OCI-LY1 (cell line): ENCODE data around the gene ERP44.

Source experiments
- H2AFZ ChIP-seq: fragments of 200-600 bp; sonication (generic), shearing (Covaris generic); 2 replicates; pipeline ENCODE4 v1.6.0; 2014; ENCODE audit warnings: antibody characterized with exemption, mild to moderate bottlenecking, low read length
- H3F3A ChIP-seq: fragments of 200-600 bp; sonication (generic), shearing (Covaris generic); 2 replicates; pipeline ENCODE4 v1.6.0; 2014; ENCODE audit warnings: mild to moderate bottlenecking, antibody characterized with exemption, low read length, moderate library complexity; ENCODE audit not compliant: insufficient read depth
- H3K27ac ChIP-seq: fragments of 200-600 bp; sonication (generic); 2 replicates; pipeline ENCODE4 v1.5.1; 2014; ENCODE audit warnings: low read length, mixed run types, mild to moderate bottlenecking, low read depth; ENCODE audit not compliant: poor library complexity, severe bottlenecking
- H3K27me3 ChIP-seq: fragments of 200-600 bp; sonication (generic); 2 replicates; pipeline ENCODE4 v1.6.0; 2014; ENCODE audit warnings: antibody characterized with exemption, mild to moderate bottlenecking, low read length, moderate library complexity; ENCODE audit not compliant: insufficient read depth
- H3K36me3 ChIP-seq: fragments of 200-600 bp; sonication (generic); 2 replicates; pipeline ENCODE4 v1.6.1; 2014; ENCODE audit warnings: mild to moderate bottlenecking, antibody characterized with exemption, low read length, moderate library complexity, mixed read lengths; ENCODE audit not compliant: insufficient read depth
- H3K4me1 ChIP-seq: fragments of 200-600 bp; sonication (generic); 2 replicates; pipeline ENCODE4 v1.5.1; 2014; ENCODE audit warnings: mild to moderate bottlenecking, low read length, moderate library complexity; ENCODE audit not compliant: insufficient read depth, severe bottlenecking
- H3K4me2 ChIP-seq: fragments of 200-600 bp; sonication (generic), shearing (Covaris generic); 2 replicates; pipeline ENCODE4 v1.6.1; 2014; ENCODE audit warnings: low read length
- H3K4me3 ChIP-seq: fragments of 200-600 bp; sonication (generic); 2 replicates; pipeline ENCODE4 v1.5.1; 2014; ENCODE audit warnings: low read length, low read depth, mild to moderate bottlenecking, mixed read lengths; ENCODE audit not compliant: poor library complexity, severe bottlenecking
- H3K79me2 ChIP-seq: fragments of 200-600 bp; shearing (Covaris generic); 2 replicates; pipeline ENCODE4 v1.6.1; 2016; ENCODE audit warnings: mixed run types, low read length, mixed read lengths; ENCODE audit not compliant: insufficient read depth
- H3K9ac ChIP-seq: fragments of 200-600 bp; sonication (generic), shearing (Covaris generic); 2 replicates; pipeline ENCODE4 v1.6.1; 2014; ENCODE audit warnings: mild to moderate bottlenecking, low read length, mixed read lengths
- H3K9me2 ChIP-seq: fragments of 200-600 bp; sonication (generic), shearing (Covaris generic); 2 replicates; pipeline ENCODE4 v1.6.1; 2014; ENCODE audit warnings: low read depth, mild to moderate bottlenecking, low read length, mixed read lengths
- H3K9me3 ChIP-seq: fragments of 200-600 bp; shearing (Covaris generic); 2 replicates; pipeline ENCODE4 v1.6.1; 2014; ENCODE audit warnings: low read length, mixed read lengths
- H4K20me1 ChIP-seq: fragments of 200-600 bp; sonication (generic), shearing (Covaris generic); 2 replicates; pipeline ENCODE4 v1.6.0; 2016; ENCODE audit warnings: mild to moderate bottlenecking, low read length; ENCODE audit not compliant: insufficient read depth
- EZH2 ChIP-seq: fragments of 200-600 bp; sonication (generic), shearing (Covaris generic); IDR thresholded peaks from 2 replicates; pipeline ENCODE4 v1.8.0; 2017; ENCODE audit warnings: borderline replicate concordance, mixed run types, mild to moderate bottlenecking, antibody characterized with exemption, low read length, moderate library complexity, mixed read lengths
- TF ChIP-seq, protein P1 (sequence below): fragments of 200-600 bp; sonication (generic), shearing (Covaris generic); IDR thresholded peaks from 2 replicates; pipeline ENCODE4 v1.5.1; 2017; ENCODE audit warnings: mild to moderate bottlenecking, antibody characterized with exemption, low read length, moderate library complexity, mixed read lengths

The ERP44 gene

DNA sequence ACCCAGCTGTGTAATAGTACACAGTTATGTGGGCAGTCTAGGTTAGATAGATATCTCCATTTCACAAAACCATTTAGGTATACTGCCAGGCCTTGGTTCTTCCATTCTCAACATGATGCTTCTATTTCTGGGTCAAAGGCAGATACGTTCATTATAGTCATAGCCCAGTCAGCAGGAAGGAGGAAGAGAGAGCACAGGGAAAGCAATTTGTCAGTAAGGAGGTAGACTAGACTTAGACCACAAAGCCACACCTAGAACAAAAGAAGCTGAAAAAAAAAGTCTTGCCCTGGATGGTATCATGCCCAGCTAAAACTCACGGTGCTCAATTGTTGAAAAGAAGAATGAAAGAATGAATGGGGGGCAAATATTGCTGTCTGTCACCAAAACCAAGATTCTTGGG, 7.8 kb upstream of the ERP44 start:
- Histone ChIP-seq H3K9ac (no peak overlapping the region), H3K9me2 (no peaks in the 10 kb centered on the region), H3K4me1 (no peaks in the 10 kb centered on the region), H3K4me3 (no peak overlapping the region), H3K9me3 (no peaks in the 10 kb centered on the region), H3K79me2 (peaks cover 5% of the 10 kb centered on the region; the same call in 1 of the 2 replicates), H3K27me3 (no peaks in the 10 kb centered on the region), H3K27ac (no peak overlapping the region), H3K4me2 (no peak overlapping the region), H4K20me1 (no peaks in the 10 kb centered on the region), H2AFZ (no peak overlapping the region), H3F3A (no peaks in the 10 kb centered on the region), H3K36me3 (peaks cover 66% of the 10 kb centered on the region)
- TF ChIP-seq EZH2: no peak
- TF ChIP-seq, protein P1, sequence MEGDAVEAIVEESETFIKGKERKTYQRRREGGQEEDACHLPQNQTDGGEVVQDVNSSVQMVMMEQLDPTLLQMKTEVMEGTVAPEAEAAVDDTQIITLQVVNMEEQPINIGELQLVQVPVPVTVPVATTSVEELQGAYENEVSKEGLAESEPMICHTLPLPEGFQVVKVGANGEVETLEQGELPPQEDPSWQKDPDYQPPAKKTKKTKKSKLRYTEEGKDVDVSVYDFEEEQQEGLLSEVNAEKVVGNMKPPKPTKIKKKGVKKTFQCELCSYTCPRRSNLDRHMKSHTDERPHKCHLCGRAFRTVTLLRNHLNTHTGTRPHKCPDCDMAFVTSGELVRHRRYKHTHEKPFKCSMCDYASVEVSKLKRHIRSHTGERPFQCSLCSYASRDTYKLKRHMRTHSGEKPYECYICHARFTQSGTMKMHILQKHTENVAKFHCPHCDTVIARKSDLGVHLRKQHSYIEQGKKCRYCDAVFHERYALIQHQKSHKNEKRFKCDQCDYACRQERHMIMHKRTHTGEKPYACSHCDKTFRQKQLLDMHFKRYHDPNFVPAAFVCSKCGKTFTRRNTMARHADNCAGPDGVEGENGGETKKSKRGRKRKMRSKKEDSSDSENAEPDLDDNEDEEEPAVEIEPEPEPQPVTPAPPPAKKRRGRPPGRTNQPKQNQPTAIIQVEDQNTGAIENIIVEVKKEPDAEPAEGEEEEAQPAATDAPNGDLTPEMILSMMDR: no peak

- no peak overlapping the region for H3K27ac ChIP-seq
- peaks cover 3% of the 10 kb centered on the region; the same call in 1 of the 2 replicates for H3K79me2 ChIP-seq
- H2AFZ ChIP-seq: no peak overlapping the region
- H3K36me3 ChIP-seq: peaks cover 65% of the 10 kb centered on the region
- no peaks in the 10 kb centered on the region for H3K9me2 ChIP-seq
- H3K4me2 ChIP-seq: no peak overlapping the region
- no peaks in the 10 kb centered on the region for H3K27me3 ChIP-seq
- H3K9ac ChIP-seq: no peak overlapping the region
- H3K9me3 ChIP-seq: no peaks in the 10 kb centered on the region
- H3K4me1 ChIP-seq: no peaks in the 10 kb centered on the region
- no peak overlapping the region for H3K4me3 ChIP-seq
- no peaks in the 10 kb centered on the region for H3F3A ChIP-seq
- no peak for TF ChIP-seq EZH2
- TF ChIP-seq, protein P1: no peak
- H4K20me1 ChIP-seq: no peaks in the 10 kb centered on the region
Measured at GRCh38 chr9:100105861-100106260, 7.1 kb upstream of the ERP44 start.

DNA sequence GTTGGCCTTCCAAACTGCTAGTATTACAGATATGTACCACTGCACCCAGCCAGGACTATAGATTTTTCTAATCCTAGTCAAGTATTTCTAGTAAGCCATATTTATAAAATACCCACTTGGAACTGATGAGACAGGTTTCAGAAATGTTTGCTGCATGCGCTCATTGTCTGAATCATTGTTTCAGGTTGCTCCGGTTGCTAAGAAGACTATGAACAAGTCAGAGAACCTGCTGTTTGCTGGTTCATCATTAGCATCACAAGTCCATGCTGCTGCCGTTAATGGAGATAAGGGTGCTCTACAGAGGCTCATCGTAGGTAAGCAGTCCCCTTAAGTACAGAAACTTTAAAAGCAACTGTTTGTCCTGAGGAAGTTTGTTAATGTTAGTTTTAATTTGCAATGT, 5.5 kb upstream of the ERP44 start:
- TF ChIP-seq EZH2: no peak
- TF ChIP-seq, protein P1: no peak
- no peaks in the 10 kb centered on the region for H3K27me3 ChIP-seq
- no peak overlapping the region for H3K27ac ChIP-seq
- H3K36me3 ChIP-seq: peaks cover 62% of the 10 kb centered on the region
- no peaks in the 10 kb centered on the region for H3F3A ChIP-seq
- H3K4me1 ChIP-seq: peaks cover 9% of the 10 kb centered on the region
- H3K79me2 ChIP-seq: peaks cover 6% of the 10 kb centered on the region
- H3K4me2 ChIP-seq: no peak overlapping the region
- H4K20me1 ChIP-seq: no peaks in the 10 kb centered on the region
- no peaks in the 10 kb centered on the region for H3K9me2 ChIP-seq
- no peak overlapping the region for H2AFZ ChIP-seq
- H3K9ac ChIP-seq: no peak overlapping the region
- H3K9me3 ChIP-seq: no peaks in the 10 kb centered on the region
- no peak overlapping the region for H3K4me3 ChIP-seq
